OCI-LY3 (cell line): ENCODE results near the gene MDK.

Experiments
- EZH2phosphoT487 ChIP-seq: fragments of 200-600 bp; shearing (Covaris generic); IDR thresholded peaks from 2 replicates; pipeline ENCODE4 v1.6.1; 2018; ENCODE audit warnings: antibody characterized with exemption, mixed run types, low read depth
- TF ChIP-seq, protein P1 (sequence below): fragments of 200-600, 300-600 bp; sonication (generic); IDR thresholded peaks from 2 replicates; pipeline ENCODE4 v1.5.1; 2014; ENCODE audit warnings: antibody characterized with exemption, low read length, low read depth

DNA sequence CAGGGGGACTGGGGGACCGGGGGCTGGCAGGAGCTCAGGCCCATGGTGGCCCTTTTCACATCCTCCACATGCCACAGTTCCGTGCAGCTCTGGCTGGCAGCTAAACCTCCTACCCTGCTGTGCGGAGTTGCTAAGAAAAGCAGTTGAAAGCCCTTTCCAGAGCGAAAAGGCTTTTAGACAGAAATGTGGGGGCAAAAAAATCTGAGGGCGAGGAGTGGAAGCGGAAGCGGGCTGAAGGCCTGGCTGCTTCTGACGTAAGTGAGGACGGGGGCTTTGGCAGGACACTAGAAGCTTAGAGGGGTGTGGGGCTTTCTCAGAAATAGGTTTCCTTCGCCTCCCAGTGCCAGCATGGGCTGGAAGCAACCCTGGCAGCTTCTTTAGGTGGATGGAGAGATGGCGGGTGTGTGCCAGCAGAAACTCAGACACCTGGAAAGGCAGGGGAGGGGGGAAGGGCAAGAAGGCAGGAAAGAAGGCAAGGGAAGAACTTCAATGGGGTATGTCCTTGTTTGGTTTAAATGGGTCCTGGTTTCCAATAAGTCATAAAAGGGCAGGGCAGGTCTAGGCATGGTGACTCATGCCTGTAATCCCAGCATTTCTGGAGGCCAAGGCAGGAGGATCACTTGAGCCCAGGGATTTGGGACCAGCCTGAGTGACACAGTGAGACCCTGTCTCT, 45.4 kb upstream of the MDK start:
- TF ChIP-seq, protein P1, sequence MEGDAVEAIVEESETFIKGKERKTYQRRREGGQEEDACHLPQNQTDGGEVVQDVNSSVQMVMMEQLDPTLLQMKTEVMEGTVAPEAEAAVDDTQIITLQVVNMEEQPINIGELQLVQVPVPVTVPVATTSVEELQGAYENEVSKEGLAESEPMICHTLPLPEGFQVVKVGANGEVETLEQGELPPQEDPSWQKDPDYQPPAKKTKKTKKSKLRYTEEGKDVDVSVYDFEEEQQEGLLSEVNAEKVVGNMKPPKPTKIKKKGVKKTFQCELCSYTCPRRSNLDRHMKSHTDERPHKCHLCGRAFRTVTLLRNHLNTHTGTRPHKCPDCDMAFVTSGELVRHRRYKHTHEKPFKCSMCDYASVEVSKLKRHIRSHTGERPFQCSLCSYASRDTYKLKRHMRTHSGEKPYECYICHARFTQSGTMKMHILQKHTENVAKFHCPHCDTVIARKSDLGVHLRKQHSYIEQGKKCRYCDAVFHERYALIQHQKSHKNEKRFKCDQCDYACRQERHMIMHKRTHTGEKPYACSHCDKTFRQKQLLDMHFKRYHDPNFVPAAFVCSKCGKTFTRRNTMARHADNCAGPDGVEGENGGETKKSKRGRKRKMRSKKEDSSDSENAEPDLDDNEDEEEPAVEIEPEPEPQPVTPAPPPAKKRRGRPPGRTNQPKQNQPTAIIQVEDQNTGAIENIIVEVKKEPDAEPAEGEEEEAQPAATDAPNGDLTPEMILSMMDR: no peak
- no peak for TF ChIP-seq EZH2phosphoT487
